IPS-18a (cell line): ENCODE measurements around the gene CFAP100.

Experiments used
- H3K27ac ChIP-seq: one replicate; pipeline ENCODE4 v1.5.1; 2013; ENCODE audit warnings: low read length
- H3K27me3 ChIP-seq: one replicate; pipeline ENCODE4 v1.6.1; 2013; ENCODE audit warnings: mild to moderate bottlenecking, low read length; ENCODE audit not compliant: control insufficient read depth, insufficient read depth
- H3K36me3 ChIP-seq: one replicate; pipeline ENCODE4 v1.6.1; 2013; ENCODE audit warnings: low read depth, low read length; ENCODE audit not compliant: control insufficient read depth
- H3K4me1 ChIP-seq: one replicate; pipeline ENCODE4 v1.6.1; 2013; ENCODE audit warnings: low read depth, low read length; ENCODE audit not compliant: control insufficient read depth
- H3K4me3 ChIP-seq: one replicate; pipeline ENCODE4 v1.5.1; 2013; ENCODE audit warnings: low read length
- H3K9ac ChIP-seq: one replicate; pipeline ENCODE4 v1.6.1; 2013; ENCODE audit warnings: mild to moderate bottlenecking, low read length, moderate library complexity
- H3K9me3 ChIP-seq: one replicate; pipeline ENCODE4 v1.6.1; 2013; ENCODE audit warnings: low read depth, low read length; ENCODE audit not compliant: control insufficient read depth

CFAP100 gene

DNA sequence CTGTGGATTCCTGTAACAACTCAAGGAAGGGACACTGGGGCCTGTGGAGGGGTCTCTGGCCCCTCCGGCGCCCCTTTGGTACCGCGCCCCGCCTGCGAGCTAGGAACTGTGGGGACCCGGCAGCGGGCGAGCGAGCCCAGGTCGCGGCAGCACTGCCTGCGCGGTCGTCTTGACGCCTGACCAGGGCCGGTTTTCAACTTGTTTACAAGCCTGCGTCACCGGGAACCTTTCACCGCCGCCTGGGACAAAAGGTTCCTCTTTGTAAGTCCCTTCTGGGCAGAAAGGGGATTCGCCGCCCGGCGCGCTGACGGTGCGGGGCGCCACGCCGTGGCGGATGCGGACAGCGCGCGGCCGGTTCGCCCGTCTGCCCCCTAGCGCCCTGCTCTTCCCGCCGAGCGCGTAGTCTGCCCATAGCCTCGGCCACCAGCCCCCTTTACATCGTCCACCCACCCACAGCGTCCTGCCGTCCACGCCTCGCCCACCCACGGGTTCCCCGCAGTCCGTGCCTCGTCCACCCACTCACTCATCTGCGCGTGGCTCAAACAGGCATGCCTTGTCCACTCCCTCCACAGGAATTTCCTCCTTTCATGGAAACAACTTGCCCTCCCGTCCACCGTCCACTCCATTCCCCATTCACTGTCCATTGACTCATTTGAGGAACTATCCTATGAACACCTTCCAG lies 5.5 kb upstream of the CFAP100 start:
- Histone ChIP-seq H3K9me3 (no peaks in the 10 kb centered on the region), H3K36me3 (no peaks in the 10 kb centered on the region), H3K27ac (no peak overlapping the region), H3K4me3 (peak overlapping the region; percentile 41), H3K9ac (peak overlapping the region; percentile 25), H3K4me1 (peaks cover under 1% of the 10 kb centered on the region), H3K27me3 (peaks cover 19% of the 10 kb centered on the region)

DNA sequence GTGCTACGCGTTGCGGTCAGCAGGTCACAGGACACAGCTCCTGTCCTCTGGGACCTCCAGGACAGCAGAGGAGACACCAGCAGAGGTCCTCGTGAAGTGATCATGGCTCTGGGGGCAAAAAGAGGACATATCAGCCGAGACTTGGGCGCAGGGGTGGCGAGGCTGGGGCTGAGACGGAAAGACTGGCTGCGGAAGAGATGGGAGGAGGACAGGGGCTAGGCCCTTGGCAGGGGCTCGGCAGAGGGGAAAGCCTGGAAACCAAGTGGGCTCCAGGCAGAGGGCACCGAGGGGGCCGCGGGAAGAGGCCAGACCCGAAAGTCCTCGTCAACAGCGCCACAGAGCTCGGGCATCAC lies 4.9 kb upstream of the CFAP100 start:
- peaks cover 24% of the 10 kb centered on the region for H3K27me3 ChIP-seq

DNA sequence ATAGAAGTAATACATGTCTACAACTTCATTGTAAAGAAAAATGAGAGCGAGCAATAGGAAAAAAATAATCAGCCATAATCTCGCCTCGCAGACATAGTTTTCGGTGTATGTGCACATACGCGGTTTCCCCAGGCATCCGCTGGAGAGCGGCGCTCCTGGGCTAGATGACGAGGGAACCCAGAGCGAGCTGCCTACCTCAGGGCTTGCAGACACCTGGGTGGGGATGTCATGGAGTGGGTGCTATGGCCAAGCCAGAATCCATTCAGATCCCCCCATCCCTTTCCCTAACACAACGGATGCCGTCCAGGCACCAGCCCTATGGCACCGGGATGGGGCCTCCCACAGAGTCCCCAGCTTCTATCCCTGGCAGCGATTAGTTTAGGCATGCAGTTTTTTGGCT lies 4.5 kb upstream of the CFAP100 start:
- H3K4me3 ChIP-seq = no peak overlapping the region
- H3K27me3 ChIP-seq = peaks cover 28% of the 10 kb centered on the region
- H3K9me3 ChIP-seq = no peaks in the 10 kb centered on the region
- peaks cover 7% of the 10 kb centered on the region for H3K4me1 ChIP-seq
- no peak overlapping the region for H3K27ac ChIP-seq
- H3K9ac ChIP-seq = no peak overlapping the region
- H3K36me3 ChIP-seq = no peaks in the 10 kb centered on the region

More for the DNA sequence above, 4.9 kb upstream of the CFAP100 start:
- no peaks in the 10 kb centered on the region for H3K36me3 ChIP-seq
- peak overlapping the region; percentile 25 for H3K4me3 ChIP-seq
- no peak overlapping the region for H3K9ac ChIP-seq
- peaks cover 4% of the 10 kb centered on the region for H3K4me1 ChIP-seq
- H3K27ac ChIP-seq = no peak overlapping the region
- no peaks in the 10 kb centered on the region for H3K9me3 ChIP-seq

DNA sequence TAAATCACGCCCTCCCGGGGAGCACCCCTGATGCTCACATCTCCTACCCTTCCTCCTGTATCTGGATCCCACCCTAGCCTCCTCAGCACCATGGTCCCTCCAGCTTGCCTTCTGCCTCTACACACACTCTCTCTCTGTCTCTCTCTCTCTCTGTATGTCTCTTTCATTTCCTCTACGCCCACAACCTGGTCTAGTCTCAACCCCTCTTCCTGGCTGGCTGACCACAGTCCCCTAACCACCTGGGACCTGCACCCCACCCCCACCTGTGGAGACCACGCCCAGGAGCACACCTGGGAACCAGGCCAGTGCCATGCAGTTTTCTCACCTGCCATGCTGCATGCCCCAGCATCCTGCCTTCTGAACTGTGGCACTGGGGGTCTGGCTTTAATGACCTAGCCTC lies 4.0 kb upstream of the CFAP100 start:
- Histone ChIP-seq H3K27me3 (peaks cover 34% of the 10 kb centered on the region), H3K36me3 (no peaks in the 10 kb centered on the region), H3K27ac (no peak overlapping the region), H3K4me1 (peaks cover 8% of the 10 kb centered on the region), H3K4me3 (no peak overlapping the region), H3K9me3 (no peaks in the 10 kb centered on the region), H3K9ac (no peak overlapping the region)

DNA sequence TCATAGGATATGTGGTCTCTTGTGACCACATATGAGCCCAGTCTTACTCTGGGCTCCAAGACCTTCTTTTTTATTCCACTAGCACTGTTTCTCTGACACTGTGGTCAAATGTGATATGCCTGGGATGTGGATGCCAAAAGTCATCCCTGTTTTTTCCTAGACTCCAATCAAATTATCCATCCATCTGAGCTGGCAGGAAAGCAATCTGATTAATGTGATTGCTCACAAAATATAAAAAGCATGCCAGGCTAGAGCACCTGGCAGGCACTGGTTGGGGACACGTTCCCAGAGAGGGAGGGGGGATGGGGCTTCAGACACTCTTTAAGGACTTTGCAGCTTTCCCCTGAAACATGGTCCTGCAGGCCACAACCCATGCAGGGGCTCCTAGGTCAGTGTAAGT lies 3.1 kb upstream of the CFAP100 start:
- Histone ChIP-seq H3K27ac (no peak overlapping the region), H3K9me3 (no peaks in the 10 kb centered on the region), H3K4me3 (no peak overlapping the region), H3K4me1 (peaks cover 8% of the 10 kb centered on the region), H3K9ac (no peak overlapping the region), H3K36me3 (no peaks in the 10 kb centered on the region), H3K27me3 (peaks cover 40% of the 10 kb centered on the region)

DNA sequence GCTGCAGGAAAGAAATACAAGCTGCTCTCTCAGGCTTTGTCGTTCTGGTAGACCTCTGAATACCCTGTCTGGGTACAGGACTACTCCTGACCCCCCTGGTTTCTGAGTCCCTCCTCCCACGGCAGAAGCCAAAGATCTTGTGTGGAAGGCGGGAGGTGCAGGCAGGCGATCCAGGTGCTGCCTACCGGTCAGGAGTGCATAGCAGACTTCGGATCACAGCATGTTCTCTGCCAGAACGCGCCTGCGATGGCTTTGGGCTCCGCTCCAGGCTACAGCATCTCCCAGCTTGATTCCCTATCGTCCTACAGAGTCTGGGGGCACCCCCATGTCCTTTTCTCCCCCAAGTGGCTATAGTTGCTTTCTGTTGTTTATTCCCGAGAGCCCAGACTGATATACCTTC lies 2.5 kb upstream of the CFAP100 start:
- Histone ChIP-seq H3K9ac (no peak overlapping the region), H3K36me3 (no peaks in the 10 kb centered on the region), H3K27me3 (peaks cover 40% of the 10 kb centered on the region), H3K9me3 (no peaks in the 10 kb centered on the region), H3K4me3 (no peak overlapping the region), H3K27ac (no peak overlapping the region), H3K4me1 (peaks cover 8% of the 10 kb centered on the region)

DNA sequence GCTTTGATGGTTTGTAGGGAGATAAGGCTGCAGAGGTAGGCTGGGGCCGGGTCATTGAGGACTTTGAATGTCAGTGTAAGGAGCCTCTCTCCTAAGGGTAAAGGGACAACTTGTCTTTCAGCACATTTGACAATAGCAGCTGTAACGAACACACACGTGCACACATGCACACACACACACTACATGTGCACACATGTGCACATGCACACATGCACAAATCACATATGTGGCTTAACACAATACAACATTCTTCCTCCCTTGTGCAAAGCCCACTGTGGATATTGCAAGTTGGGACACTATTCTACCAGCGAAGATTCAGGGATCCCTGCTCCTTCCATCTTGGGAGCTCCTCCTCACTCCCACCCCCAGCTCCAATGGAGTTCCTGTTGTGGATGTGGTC lies 1.1 kb upstream of the CFAP100 start:
- Histone ChIP-seq H3K27ac (no peak overlapping the region), H3K4me1 (peaks cover 8% of the 10 kb centered on the region), H3K4me3 (no peak overlapping the region), H3K9me3 (no peaks in the 10 kb centered on the region), H3K36me3 (no peaks in the 10 kb centered on the region), H3K9ac (no peak overlapping the region), H3K27me3 (peaks cover 40% of the 10 kb centered on the region)

DNA sequence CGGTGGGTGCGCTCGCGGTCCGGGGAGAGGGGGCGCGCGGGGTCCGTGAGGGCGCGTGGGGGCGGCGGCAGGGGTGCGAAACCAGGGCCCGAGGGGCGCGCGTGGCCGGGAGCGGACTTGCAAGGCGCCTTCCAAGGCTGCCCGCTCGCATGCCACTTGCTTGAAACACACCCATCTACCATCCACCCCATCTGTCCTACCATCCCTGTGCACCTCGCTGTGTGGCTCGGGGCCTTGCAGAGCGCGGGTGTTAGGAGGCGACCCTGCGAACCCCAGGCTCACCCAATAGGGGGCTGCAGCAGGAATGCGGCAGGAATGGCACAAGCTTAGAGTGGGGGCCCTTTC lies 240 bp downstream of the CFAP100 start:
- peaks cover 8% of the 10 kb centered on the region for H3K4me1 ChIP-seq
- H3K4me3 ChIP-seq = peak overlapping the region; percentile 42
- no peaks in the 10 kb centered on the region for H3K9me3 ChIP-seq
- H3K9ac ChIP-seq = peak overlapping the region; percentile 40
- peaks cover 34% of the 10 kb centered on the region for H3K27me3 ChIP-seq
- H3K27ac ChIP-seq = no peak overlapping the region
- H3K36me3 ChIP-seq = no peaks in the 10 kb centered on the region

DNA sequence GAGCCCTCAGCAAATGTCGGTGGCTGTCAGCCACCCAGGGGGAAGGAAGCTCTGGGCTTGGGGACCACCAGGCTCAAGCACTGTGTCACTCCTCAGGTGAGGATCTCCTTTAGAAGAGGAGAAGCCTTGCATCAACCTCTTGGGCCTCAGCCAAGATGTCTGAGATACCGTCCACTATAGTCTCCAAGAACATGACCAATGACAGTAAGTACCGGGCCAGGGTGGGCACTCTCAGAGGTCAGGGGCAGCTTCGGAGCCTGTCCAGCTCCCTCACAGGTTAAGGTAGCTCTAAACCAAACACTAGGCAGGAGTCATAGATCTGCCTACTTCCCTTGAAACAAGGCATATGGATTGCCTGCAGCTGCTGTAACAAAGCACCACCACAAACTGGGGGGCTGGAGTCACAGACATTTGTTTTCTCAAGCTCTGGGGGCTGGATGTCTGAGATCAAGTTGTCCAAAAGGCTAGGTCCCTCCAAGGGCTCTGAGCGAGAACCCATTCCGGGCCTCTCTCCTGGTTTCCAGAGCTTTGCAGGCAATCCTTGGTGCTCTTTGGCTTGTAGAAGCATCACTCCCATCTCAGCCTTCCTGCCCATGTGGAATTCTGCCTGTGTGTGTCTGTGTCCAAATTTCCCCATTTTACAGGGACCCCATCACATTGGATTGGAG lies 1.3 kb downstream of the CFAP100 start:
- H3K4me3 ChIP-seq = no peak overlapping the region
- H3K27me3 ChIP-seq = peaks cover 30% of the 10 kb centered on the region
- no peaks in the 10 kb centered on the region for H3K36me3 ChIP-seq
- no peak overlapping the region for H3K27ac ChIP-seq
- no peak overlapping the region for H3K9ac ChIP-seq
- H3K4me1 ChIP-seq = peaks cover 8% of the 10 kb centered on the region
- no peaks in the 10 kb centered on the region for H3K9me3 ChIP-seq

DNA sequence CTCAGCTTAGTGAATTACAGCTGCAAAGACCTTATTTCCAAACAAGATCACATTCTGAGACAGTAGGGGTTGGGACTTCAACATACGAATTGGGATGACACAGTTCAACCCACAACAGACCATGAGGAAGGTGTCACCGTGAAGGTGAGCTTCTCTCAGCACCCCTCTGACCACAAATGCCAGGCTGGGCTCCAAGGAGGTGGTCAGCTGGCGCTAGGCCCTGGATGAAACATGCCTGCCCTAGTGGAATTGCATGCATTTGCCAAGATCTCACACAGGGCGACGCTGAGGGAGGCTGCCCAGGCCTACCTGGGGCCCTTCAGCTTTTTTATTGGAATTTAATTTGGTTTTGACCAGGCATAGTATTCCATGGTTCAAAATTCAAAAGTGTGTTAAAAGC lies 1.8 kb downstream of the CFAP100 start:
- Histone ChIP-seq H3K4me1 (peaks cover 8% of the 10 kb centered on the region), H3K4me3 (no peak overlapping the region), H3K36me3 (no peaks in the 10 kb centered on the region), H3K9ac (no peak overlapping the region), H3K27me3 (peaks cover 30% of the 10 kb centered on the region), H3K27ac (no peak overlapping the region), H3K9me3 (no peaks in the 10 kb centered on the region)

DNA sequence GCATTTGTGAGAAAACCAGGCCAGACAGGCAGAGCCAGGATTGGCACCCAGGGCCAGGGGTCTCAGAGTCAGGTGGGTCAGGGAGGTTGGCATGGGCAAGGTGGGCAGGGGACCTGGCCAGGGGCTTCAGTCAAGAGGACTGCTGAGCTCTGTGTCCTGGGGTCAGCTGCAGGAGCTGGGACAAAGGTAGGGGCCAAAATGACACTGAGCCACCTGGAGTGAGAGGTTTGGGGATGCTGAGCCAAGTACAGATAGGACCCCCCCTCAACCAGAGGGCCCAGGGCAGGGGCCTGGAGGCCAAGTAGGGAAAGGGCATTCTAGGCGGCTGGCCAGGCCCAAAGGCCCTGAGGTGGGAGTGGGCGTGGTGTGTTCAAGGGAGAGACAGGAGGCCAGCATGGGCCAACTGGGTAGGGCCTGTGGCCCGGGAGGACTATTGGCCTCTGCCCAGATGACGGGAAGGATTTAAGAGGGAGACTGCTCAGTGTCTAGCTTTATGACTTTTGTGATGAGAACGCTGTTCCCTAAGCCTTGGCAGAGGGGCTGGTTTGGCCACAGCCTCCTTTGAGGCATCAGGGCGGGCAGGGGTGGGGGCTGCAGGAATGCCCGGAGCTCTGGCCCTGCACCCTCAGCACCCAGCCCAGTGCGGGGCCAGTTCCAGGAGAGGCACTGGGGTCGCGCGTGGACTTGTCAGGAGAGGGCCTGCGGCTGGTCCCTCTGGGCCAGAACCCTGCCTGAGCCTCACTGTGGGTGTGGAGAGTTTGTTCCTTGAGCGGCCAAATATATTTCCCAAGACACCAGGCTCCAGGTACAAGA lies 3.1 kb downstream of the CFAP100 start:
- Histone ChIP-seq H3K36me3 (no peaks in the 10 kb centered on the region), H3K27me3 (peaks cover 30% of the 10 kb centered on the region), H3K27ac (no peak overlapping the region), H3K4me1 (peaks cover 8% of the 10 kb centered on the region), H3K9ac (no peak overlapping the region), H3K9me3 (no peaks in the 10 kb centered on the region), H3K4me3 (no peak overlapping the region)
